Thoracic aorta (tissue), 2 donors: ENCODE measurements around the gene HAND1. TPM values are rescaled to one million over a fixed set of nuclear protein-coding genes. Genes with fewer than 3 reads are reported as not detected.
A peak's percentile ranks its signal among the peaks of the same experiment; 100 is the strongest.

Experiments used
- ATAC-seq: fragments of 150-250 bp; one replicate; pipeline ENCODE4 v1.8.0; 2017; ENCODE audit warnings: low read depth; ENCODE audit not compliant: insufficient number of reproducible peaks, low FRiP score
- DNase-seq: peaks from one replicate; pipeline ENCODE4 v3.0.0-alpha.2; 2020; ENCODE audit warnings: low spot score
- H3K27ac ChIP-seq, 2 donors: fragments of 200-600 bp; sonication (generic); 1 replicate in 1 of 2; 2 replicates in 1 of 2; pipeline ENCODE4 v1.5.1; 2016; ENCODE audit warnings: mild to moderate bottlenecking in 2 of 2, moderate library complexity in 2 of 2
- H3K27me3 ChIP-seq: fragments of 200-600 bp; sonication (generic); replicated peaks from 2 replicates; pipeline ENCODE4 v1.6.0; 2016; ENCODE audit warnings: mild to moderate bottlenecking; ENCODE audit not compliant: insufficient read depth
- H3K36me3 ChIP-seq: fragments of 200-600 bp; sonication (generic); one replicate; pipeline ENCODE4 v1.5.1; 2016
- H3K4me1 ChIP-seq, 2 donors: fragments of 200-600 bp; sonication (generic); 1 replicate in 1 of 2; 2 replicates in 1 of 2; pipeline versions ENCODE4 v1.5.1 to v1.6.0; 2016; ENCODE audit warnings: low read depth in 2 of 2, mild to moderate bottlenecking in 1 of 2; ENCODE audit not compliant: control insufficient read depth in 1 of 2
- H3K4me3 ChIP-seq: fragments of 200-600 bp; sonication (generic); 2 replicates; pipeline ENCODE4 v1.5.1; 2016; ENCODE audit warnings: mild to moderate bottlenecking
- H3K9me3 ChIP-seq: fragments of 200-600 bp; sonication (generic); 2 replicates; pipeline ENCODE4 v1.5.1; 2016
- total RNA-seq, 2 donors: library from RNA; depleted of rRNA; stranded (reverse); fragments of >200 nt; gene quantifications; one replicate each; pipeline versions ENCODE4 v1.1.0 to v1.2.3, GENCODE V29; 2016
- TF ChIP-seq, protein P1 (sequence below): fragments of 200-600 bp; sonication (generic); IDR thresholded peaks from one replicate; pipeline ENCODE4 v1.5.1; 2019; ENCODE audit warnings: antibody characterized with exemption

HAND1 gene
- total RNA-seq, 2 donors from 2014 or later: not detected

- Histone ChIP-seq H3K27ac (peak overlapping the region in 1 of 2 donors; percentile 21), H3K27me3 (no peaks in the 10 kb centered on the region), H3K36me3 (no peaks in the 10 kb centered on the region), H3K9me3 (no peaks in the 10 kb centered on the region), H3K4me3 (no peak overlapping the region), H3K4me1 (peaks cover 0 to 14% of the 10 kb centered on the region in 2 donors)
- no peak for ATAC-seq
- TF ChIP-seq, protein P1, sequence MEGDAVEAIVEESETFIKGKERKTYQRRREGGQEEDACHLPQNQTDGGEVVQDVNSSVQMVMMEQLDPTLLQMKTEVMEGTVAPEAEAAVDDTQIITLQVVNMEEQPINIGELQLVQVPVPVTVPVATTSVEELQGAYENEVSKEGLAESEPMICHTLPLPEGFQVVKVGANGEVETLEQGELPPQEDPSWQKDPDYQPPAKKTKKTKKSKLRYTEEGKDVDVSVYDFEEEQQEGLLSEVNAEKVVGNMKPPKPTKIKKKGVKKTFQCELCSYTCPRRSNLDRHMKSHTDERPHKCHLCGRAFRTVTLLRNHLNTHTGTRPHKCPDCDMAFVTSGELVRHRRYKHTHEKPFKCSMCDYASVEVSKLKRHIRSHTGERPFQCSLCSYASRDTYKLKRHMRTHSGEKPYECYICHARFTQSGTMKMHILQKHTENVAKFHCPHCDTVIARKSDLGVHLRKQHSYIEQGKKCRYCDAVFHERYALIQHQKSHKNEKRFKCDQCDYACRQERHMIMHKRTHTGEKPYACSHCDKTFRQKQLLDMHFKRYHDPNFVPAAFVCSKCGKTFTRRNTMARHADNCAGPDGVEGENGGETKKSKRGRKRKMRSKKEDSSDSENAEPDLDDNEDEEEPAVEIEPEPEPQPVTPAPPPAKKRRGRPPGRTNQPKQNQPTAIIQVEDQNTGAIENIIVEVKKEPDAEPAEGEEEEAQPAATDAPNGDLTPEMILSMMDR: no peak
- DNase-seq: no peak
These were observed 45.1 kb upstream of the HAND1 start for GRCh38 chr5:154523104-154523503.

DNA sequence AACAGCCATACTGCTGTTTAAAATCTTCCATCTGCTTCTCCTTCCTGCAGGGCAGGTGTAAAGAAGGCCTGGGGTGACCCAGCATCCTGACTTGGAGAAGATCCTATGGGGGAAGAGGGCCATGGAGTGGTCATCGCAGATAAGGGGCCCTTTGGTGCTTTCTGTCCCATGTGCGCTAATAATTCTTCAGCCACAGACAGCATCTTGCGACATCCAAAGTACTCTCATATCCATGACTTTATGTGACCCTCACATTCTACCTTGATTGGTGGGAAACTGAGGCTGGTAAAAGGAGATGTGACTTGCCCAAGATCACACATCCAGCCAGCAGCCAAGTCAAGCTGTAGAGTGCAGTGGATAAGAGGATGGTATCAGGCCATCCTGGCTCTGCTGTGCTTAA lies 44.3 kb upstream of the HAND1 start:
- Histone ChIP-seq H3K27me3 (no peaks in the 10 kb centered on the region), H3K27ac (no peak overlapping the region), H3K4me3 (no peak overlapping the region), H3K36me3 (no peaks in the 10 kb centered on the region), H3K4me1 (peaks cover 0 to 14% of the 10 kb centered on the region in 2 donors), H3K9me3 (no peaks in the 10 kb centered on the region)
- no peak for DNase-seq
- no peak for ATAC-seq
- TF ChIP-seq, protein P1: no peak

- no peaks in the 10 kb centered on the region for H3K9me3 ChIP-seq
- no peak overlapping the region for H3K27ac ChIP-seq
- no peak overlapping the region for H3K4me3 ChIP-seq
- DNase-seq: no peak
- TF ChIP-seq, protein P1: no peak
- no peak for ATAC-seq
- no peaks in the 10 kb centered on the region for H3K36me3 ChIP-seq
- H3K4me1 ChIP-seq: peaks cover 0 to 14% of the 10 kb centered on the region in 2 donors
- H3K27me3 ChIP-seq: no peaks in the 10 kb centered on the region
These were observed 43.7 kb upstream of the HAND1 start for GRCh38 chr5:154521756-154522155.

DNA sequence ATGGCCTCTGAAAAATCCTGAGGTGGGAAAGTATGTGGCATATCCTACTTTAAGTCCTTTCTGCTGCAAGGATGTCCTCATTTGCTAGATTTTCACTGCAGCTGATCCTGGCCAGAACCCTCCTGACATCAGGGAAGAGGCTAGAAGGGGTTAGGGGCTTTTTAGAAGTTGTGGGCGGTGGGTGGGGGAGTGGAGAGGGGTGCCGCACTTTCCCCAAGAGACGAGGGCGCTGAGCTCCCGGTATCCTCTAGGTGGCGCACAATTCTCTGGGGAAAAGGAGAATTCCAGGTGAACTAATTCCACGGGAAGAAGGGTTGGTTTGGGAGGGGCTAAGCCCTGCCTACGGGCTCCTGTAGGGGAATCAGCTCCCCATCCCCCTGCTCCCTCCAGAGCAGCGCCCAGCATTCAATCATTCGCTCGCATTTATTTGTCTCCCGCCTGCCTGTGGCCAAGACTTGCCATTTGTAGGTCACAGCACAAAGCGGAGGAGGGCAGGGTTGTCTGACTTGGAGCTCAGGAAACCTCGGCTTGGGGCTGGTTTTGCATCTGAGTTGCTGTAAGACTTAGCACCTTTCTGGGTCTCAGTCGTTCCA lies 42.9 kb upstream of the HAND1 start:
- no peaks in the 10 kb centered on the region for H3K9me3 ChIP-seq
- DNase-seq (no peak), ATAC-seq (no peak)
- TF ChIP-seq, protein P1: peak; percentile 34
- H3K4me3 ChIP-seq: no peak overlapping the region
- H3K36me3 ChIP-seq: no peaks in the 10 kb centered on the region
- no peak overlapping the region for H3K27ac ChIP-seq
- H3K27me3 ChIP-seq: no peaks in the 10 kb centered on the region
- peaks cover 0 to 14% of the 10 kb centered on the region in 2 donors for H3K4me1 ChIP-seq

DNA sequence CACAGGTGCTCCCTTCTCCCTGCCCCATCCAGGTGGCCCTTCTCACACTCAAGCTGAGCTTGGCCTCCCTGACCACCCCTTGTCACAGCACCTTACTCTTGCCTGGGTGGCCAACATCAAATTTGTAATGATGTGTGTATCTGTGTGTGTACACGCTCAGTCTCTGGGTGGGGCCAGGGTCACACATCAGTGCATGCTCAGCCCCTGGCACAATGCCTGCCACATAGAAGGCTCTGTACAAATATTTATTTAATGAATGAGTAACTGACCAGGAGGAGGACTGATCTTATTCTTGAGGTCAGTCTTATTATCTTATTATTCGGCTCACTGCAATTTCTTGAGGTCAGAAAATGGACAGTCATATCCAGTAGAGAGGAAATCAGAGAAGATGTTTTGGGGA lies 41.3 kb upstream of the HAND1 start:
- TF ChIP-seq, protein P1: no peak
- H3K9me3 ChIP-seq: no peaks in the 10 kb centered on the region
- DNase-seq (no peak), ATAC-seq (no peak)
- no peaks in the 10 kb centered on the region for H3K27me3 ChIP-seq
- no peak overlapping the region for H3K27ac ChIP-seq
- no peak overlapping the region for H3K4me3 ChIP-seq
- H3K36me3 ChIP-seq: no peaks in the 10 kb centered on the region
- H3K4me1 ChIP-seq: peaks cover 0 to 14% of the 10 kb centered on the region in 2 donors
